Measurements from ENCODE around the gene LRRIQ4. TPM values are rescaled to one million over a fixed set of nuclear protein-coding genes. Genes with fewer than 3 reads are reported as not detected.
A peak's percentile ranks its signal among the peaks of the same experiment; 100 is the strongest.

Gene LRRIQ4
- total RNA-seq, 1 experiment from 2014 or later = not detected

GRCh38 chr3:169822540-169822939 lies 9.9 kb downstream of the LRRIQ4 start:
- H3K4me3 ChIP-seq (ENCODE audit: low read depth, low read length) = peak overlapping the region; percentile 41
- H3K9me3 Mint-ChIP-seq (ENCODE audit: unreplicated experiment) = peaks cover 3% of the 10 kb centered on the region
- ChIA-PET POLR2A (no interaction called here), CTCF (no interaction called here)
- H3K4me1 Mint-ChIP-seq (ENCODE audit: low read depth, unreplicated experiment) = peaks cover 7% of the 10 kb centered on the region
- TF ChIP-seq CTCF (IDR thresholded peaks at IDR 0.05; ENCODE audit: insufficient read depth in 1 of 2, low read depth in 1 of 2, low read length in 1 of 2, severe bottlenecking in 1 of 2, unreplicated experiment in 1 of 2) = no peak
- H3K36me3 Mint-ChIP-seq (ENCODE audit: insufficient read depth, unreplicated experiment) = no peaks in the 10 kb centered on the region
- no peak overlapping the region for H3K27ac Mint-ChIP-seq (ENCODE audit: unreplicated experiment)
- peak in 1 of 2 experiments; percentile 36 for DNase-seq
- no peaks in the 10 kb centered on the region for H3K36me3 ChIP-seq (ENCODE audit: control insufficient read depth, insufficient read depth, low read length)
- no peaks in the 10 kb centered on the region for H3K9me3 ChIP-seq
- peaks cover 22% of the 10 kb centered on the region for H3K27me3 Mint-ChIP-seq (ENCODE audit: insufficient read depth, unreplicated experiment)
- H3K4me1 ChIP-seq = no peaks in the 10 kb centered on the region
- H3K27me3 ChIP-seq (replicated peaks; ENCODE audit: control insufficient read depth, insufficient read depth, low read length) = no peaks in the 10 kb centered on the region; the same call in 1 of the 2 replicates
- H3K4me3 Mint-ChIP-seq (ENCODE audit: unreplicated experiment) = peak overlapping the region; percentile 77
- intact Hi-C loops (cut with micrococcal nuclease; ENCODE audit: unreplicated experiment) = no loop called here
- BruUV-seq (replicated peaks) = no TSS peak

- intact Hi-C loops (cut with micrococcal nuclease; ENCODE audit: unreplicated experiment) = no loop called here
These were observed 10.3 kb downstream of the LRRIQ4 start for GRCh38 chr3:169822983-169823382.

DNA sequence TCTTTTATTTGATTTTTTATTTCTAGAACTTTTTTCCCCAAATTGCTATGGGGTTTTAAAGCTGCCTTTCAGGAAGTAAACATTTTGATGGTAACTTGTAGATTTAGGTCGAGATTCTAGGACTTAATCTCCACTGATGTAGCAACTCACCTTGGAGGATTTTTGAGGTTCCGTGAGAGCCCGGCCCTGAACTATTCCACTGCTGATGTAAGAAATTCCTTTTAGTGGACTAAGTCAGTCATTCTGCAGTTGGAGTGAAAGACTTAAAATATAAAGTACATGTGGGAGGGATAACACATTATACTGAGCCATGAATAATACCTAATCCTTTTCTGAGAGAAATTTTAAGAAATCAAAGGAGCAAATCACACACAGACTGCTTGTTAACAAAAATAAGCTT lies 12.6 kb downstream of the LRRIQ4 start:
- TF ChIP-seq CTCF (IDR thresholded peaks at IDR 0.05; ENCODE audit: insufficient read depth in 1 of 2, low read depth in 1 of 2, low read length in 1 of 2, severe bottlenecking in 1 of 2, unreplicated experiment in 1 of 2) = no peak
- Mint-ChIP-seq H3K36me3 (ENCODE audit: insufficient read depth, unreplicated experiment) (no peaks in the 10 kb centered on the region), H3K4me3 (ENCODE audit: unreplicated experiment) (no peak overlapping the region), H3K4me1 (ENCODE audit: low read depth, unreplicated experiment) (peaks cover 7% of the 10 kb centered on the region), H3K27ac (ENCODE audit: unreplicated experiment) (no peak overlapping the region), H3K9me3 (ENCODE audit: unreplicated experiment) (no peaks in the 10 kb centered on the region), H3K27me3 (ENCODE audit: insufficient read depth, unreplicated experiment) (peaks cover 14% of the 10 kb centered on the region)
- Histone ChIP-seq H3K9me3 (no peaks in the 10 kb centered on the region), H3K27me3 (replicated peaks; ENCODE audit: control insufficient read depth, insufficient read depth, low read length) (no peaks in the 10 kb centered on the region; the same call in 1 of the 2 replicates), H3K4me3 (ENCODE audit: low read depth, low read length) (no peak overlapping the region), H3K36me3 (ENCODE audit: control insufficient read depth, insufficient read depth, low read length) (no peaks in the 10 kb centered on the region), H3K4me1 (no peaks in the 10 kb centered on the region)
- DNase-seq = no peak
- POLR2A ChIA-PET = no interaction called here
- BruUV-seq (replicated peaks) = no TSS peak
- intact Hi-C loops (cut with micrococcal nuclease; ENCODE audit: unreplicated experiment) = no loop called here
- CTCF ChIA-PET = no interaction called here

More at GRCh38 chr3:169822983-169823382, 10.3 kb downstream of the LRRIQ4 start:
- ChIA-PET CTCF (no interaction called here), POLR2A (no interaction called here)
- H3K9me3 Mint-ChIP-seq (ENCODE audit: unreplicated experiment) = no peaks in the 10 kb centered on the region
- no TSS peak for BruUV-seq (replicated peaks)
- Histone ChIP-seq H3K27me3 (replicated peaks; ENCODE audit: control insufficient read depth, insufficient read depth, low read length) (no peaks in the 10 kb centered on the region; the same call in 1 of the 2 replicates), H3K9me3 (no peaks in the 10 kb centered on the region), H3K4me1 (no peaks in the 10 kb centered on the region), H3K4me3 (ENCODE audit: low read depth, low read length) (no peak overlapping the region), H3K36me3 (ENCODE audit: control insufficient read depth, insufficient read depth, low read length) (no peaks in the 10 kb centered on the region)
- DNase-seq = no peak
- peaks cover 19% of the 10 kb centered on the region for H3K27me3 Mint-ChIP-seq (ENCODE audit: insufficient read depth, unreplicated experiment)
- H3K36me3 Mint-ChIP-seq (ENCODE audit: insufficient read depth, unreplicated experiment) = no peaks in the 10 kb centered on the region
- no peak for TF ChIP-seq CTCF (IDR thresholded peaks at IDR 0.05; ENCODE audit: insufficient read depth in 1 of 2, low read depth in 1 of 2, low read length in 1 of 2, severe bottlenecking in 1 of 2, unreplicated experiment in 1 of 2)
- peaks cover 7% of the 10 kb centered on the region for H3K4me1 Mint-ChIP-seq (ENCODE audit: low read depth, unreplicated experiment)
- no peak overlapping the region for H3K27ac Mint-ChIP-seq (ENCODE audit: unreplicated experiment)
- peak overlapping the region; percentile 77 for H3K4me3 Mint-ChIP-seq (ENCODE audit: unreplicated experiment)

Measured in Caco-2 (cell line).